Measurements from ENCODE around the gene RFT1. TPM values are rescaled to one million over a fixed set of nuclear protein-coding genes. Genes with fewer than 3 reads are reported as not detected.
A peak's percentile ranks its signal among the peaks of the same experiment; 100 is the strongest.

Gene RFT1
- total and polyA plus RNA-seq, 2 of the 13 experiments (the other 11 are each of a cell fraction or from before 2014, with no cell fraction given), result 23.2 to 37.0 TPM

GRCh38 chr3:53169045-53169831, 39.0 kb upstream of the RFT1 start (continued):
- TF ChIP-seq NFATC3 (CRISPR knock-in tag; IDR thresholded peaks at IDR 0.05) (no peak), ADNP (CRISPR knock-in tag; IDR thresholded peaks at IDR 0.05) (no peak), SP140L (CRISPR knock-in tag; IDR thresholded peaks at IDR 0.05; ENCODE audit: borderline replicate concordance) (no peak), KLF15 (CRISPR knock-in tag; IDR thresholded peaks at IDR 0.05; ENCODE audit: borderline replicate concordance) (no peak), MLLT10 (CRISPR knock-in tag; IDR thresholded peaks at IDR 0.05) (no peak), ATF7 (IDR thresholded peaks at IDR 0.05) (no peak), ATF7 (CRISPR knock-in tag; IDR thresholded peaks at IDR 0.05) (no peak), ZNF350 (CRISPR knock-in tag; IDR thresholded peaks at IDR 0.05; ENCODE audit: borderline replicate concordance, low read depth) (0 out of 2 replicates have a peak, but pooled peaks have one; percentile 22), ZC3H4 (CRISPR knock-in tag; IDR thresholded peaks at IDR 0.05; ENCODE audit: borderline replicate concordance) (no peak), MIXL1 (CRISPR knock-in tag; IDR thresholded peaks at IDR 0.05) (no peak), ATRX (CRISPR knock-in tag; IDR thresholded peaks at IDR 0.05; ENCODE audit: borderline replicate concordance) (no peak), NR1H2 (CRISPR knock-in tag; IDR thresholded peaks at IDR 0.05; ENCODE audit: borderline replicate concordance, low read depth) (no peak), RXRB (CRISPR knock-in tag; IDR thresholded peaks at IDR 0.05; ENCODE audit: borderline replicate concordance) (0 out of 2 replicates have a peak, but pooled peaks have one; percentile 10), SMAD1 (CRISPR knock-in tag; IDR thresholded peaks at IDR 0.05; ENCODE audit: borderline replicate concordance, low read depth) (no peak), GTF2F1 (IDR thresholded peaks at IDR 0.05; ENCODE audit: low read length) (no peak), ZFAT (CRISPR knock-in tag; conservative IDR thresholded peaks at IDR 0.05) (no peak), ZSCAN29 (CRISPR knock-in tag; conservative IDR thresholded peaks at IDR 0.05) (no peak), ZNF333 (CRISPR knock-in tag; IDR thresholded peaks at IDR 0.05; ENCODE audit: borderline replicate concordance) (no peak), ZNF800 (CRISPR knock-in tag; IDR thresholded peaks at IDR 0.05) (0 out of 2 replicates have a peak, but pooled peaks have one; percentile 51), ZNF891 (CRISPR knock-in tag; IDR thresholded peaks at IDR 0.05) (no peak), HBP1 (CRISPR knock-in tag; IDR thresholded peaks at IDR 0.05; ENCODE audit: low read depth) (no peak), ZNF33A (CRISPR knock-in tag; IDR thresholded peaks at IDR 0.05; ENCODE audit: borderline replicate concordance) (no peak), HMG20B (CRISPR knock-in tag; conservative IDR thresholded peaks at IDR 0.05) (no peak), ZNF598 (CRISPR knock-in tag; IDR thresholded peaks at IDR 0.05; ENCODE audit: borderline replicate concordance) (no peak)
- TF ChIP-seq, protein P1, sequence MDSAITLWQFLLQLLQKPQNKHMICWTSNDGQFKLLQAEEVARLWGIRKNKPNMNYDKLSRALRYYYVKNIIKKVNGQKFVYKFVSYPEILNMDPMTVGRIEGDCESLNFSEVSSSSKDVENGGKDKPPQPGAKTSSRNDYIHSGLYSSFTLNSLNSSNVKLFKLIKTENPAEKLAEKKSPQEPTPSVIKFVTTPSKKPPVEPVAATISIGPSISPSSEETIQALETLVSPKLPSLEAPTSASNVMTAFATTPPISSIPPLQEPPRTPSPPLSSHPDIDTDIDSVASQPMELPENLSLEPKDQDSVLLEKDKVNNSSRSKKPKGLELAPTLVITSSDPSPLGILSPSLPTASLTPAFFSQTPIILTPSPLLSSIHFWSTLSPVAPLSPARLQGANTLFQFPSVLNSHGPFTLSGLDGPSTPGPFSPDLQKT (CRISPR knock-in tag; IDR thresholded peaks at IDR 0.05; ENCODE audit: borderline replicate concordance), result no peak
